ENCODE results near the gene OR5B21.

DNA sequence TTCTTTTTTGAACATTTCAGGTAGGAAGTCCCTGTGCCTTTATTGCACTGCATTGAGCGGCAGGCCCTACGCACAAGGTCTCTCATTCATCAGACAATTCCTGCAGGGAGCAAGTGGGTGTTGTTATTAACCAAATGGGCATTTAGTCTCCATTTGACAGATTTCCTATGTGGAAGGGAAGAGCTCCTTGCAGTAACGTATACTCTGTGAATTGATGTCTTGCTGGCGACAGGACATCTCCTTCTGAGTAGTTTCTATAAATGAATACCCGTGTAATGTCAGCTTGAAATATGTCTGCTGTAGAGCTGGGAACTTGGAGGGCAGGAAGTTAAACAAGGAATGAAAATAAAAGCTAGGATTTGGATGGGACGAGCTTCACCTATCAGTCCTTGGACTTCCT lies 3.7 kb downstream of the OR5B21 start:
- TF ChIP-seq POLR2A (IDR thresholded peaks at IDR 0.05) (no peak), EP300 (IDR thresholded peaks at IDR 0.05) (no peak)
- TF ChIP-seq, protein P1, sequence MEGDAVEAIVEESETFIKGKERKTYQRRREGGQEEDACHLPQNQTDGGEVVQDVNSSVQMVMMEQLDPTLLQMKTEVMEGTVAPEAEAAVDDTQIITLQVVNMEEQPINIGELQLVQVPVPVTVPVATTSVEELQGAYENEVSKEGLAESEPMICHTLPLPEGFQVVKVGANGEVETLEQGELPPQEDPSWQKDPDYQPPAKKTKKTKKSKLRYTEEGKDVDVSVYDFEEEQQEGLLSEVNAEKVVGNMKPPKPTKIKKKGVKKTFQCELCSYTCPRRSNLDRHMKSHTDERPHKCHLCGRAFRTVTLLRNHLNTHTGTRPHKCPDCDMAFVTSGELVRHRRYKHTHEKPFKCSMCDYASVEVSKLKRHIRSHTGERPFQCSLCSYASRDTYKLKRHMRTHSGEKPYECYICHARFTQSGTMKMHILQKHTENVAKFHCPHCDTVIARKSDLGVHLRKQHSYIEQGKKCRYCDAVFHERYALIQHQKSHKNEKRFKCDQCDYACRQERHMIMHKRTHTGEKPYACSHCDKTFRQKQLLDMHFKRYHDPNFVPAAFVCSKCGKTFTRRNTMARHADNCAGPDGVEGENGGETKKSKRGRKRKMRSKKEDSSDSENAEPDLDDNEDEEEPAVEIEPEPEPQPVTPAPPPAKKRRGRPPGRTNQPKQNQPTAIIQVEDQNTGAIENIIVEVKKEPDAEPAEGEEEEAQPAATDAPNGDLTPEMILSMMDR (IDR thresholded peaks at IDR 0.05): no peak
